Keratinocyte (primary cell): ENCODE results near the gene TJP2. TPM values are rescaled to one million over a fixed set of nuclear protein-coding genes. Genes with fewer than 3 reads are reported as not detected.

ENCODE experiments used
- DNase-seq: peaks from one replicate; pipeline ENCODE4 v3.0.0-alpha.2; 2011; ENCODE audit warnings: low read depth, missing footprints, low spot score
- FAIRE-seq: peaks from 2 replicates; lab custom pipeline; 2011; peaks lifted over from hg19 to GRCh38; lab: Jason Lieb, UNC
- H2AFZ ChIP-seq: 2 replicates; pipeline ENCODE4 v1.6.0; 2012; ENCODE audit warnings: low read length, control low read depth, inconsistent platforms; ENCODE audit not compliant: control insufficient read depth
- H3K27ac ChIP-seq: 2 replicates; pipeline ENCODE4 v1.5.1; 2011; ENCODE audit warnings: low read length; ENCODE audit not compliant: control insufficient read depth, insufficient read depth
- H3K27me3 ChIP-seq: 3 replicates; pipeline ENCODE4 v1.6.0; 2011; ENCODE audit warnings: low read length; ENCODE audit not compliant: control insufficient read depth, insufficient read depth; ENCODE audit errors: extremely low read depth
- H3K36me3 ChIP-seq, 2 experiments: 2 replicates in 1 of 2; 3 replicates in 1 of 2; pipeline ENCODE4 v1.5.1; 2011; ENCODE audit warnings: low read length in 2 of 2, mild to moderate bottlenecking in 1 of 2; ENCODE audit not compliant: control insufficient read depth in 2 of 2, insufficient read depth in 2 of 2; ENCODE audit errors: extremely low read depth in 1 of 2
- H3K4me1 ChIP-seq: 3 replicates; pipeline ENCODE4 v1.5.1; 2011; ENCODE audit warnings: low read length; ENCODE audit not compliant: control insufficient read depth, insufficient read depth; ENCODE audit errors: extremely low read depth
- H3K4me2 ChIP-seq: 3 replicates; pipeline ENCODE4 v1.6.0; 2011; ENCODE audit warnings: low read depth, low read length; ENCODE audit not compliant: control insufficient read depth, insufficient read depth; ENCODE audit errors: extremely low read depth
- H3K4me3 ChIP-seq, 3 experiments: fragments of 200-600 bp in 1 of 3; sonication (generic) in 1 of 3; 2 replicates in 2 of 3; 3 replicates in 1 of 3; pipeline ENCODE4 v1.5.1; 2011 to 2016; ENCODE audit warnings: low read length in 3 of 3, mild to moderate bottlenecking in 3 of 3, control low read depth in 2 of 3, inconsistent platforms in 1 of 3, low read depth in 1 of 3, mixed read lengths in 1 of 3, mixed run types in 1 of 3, moderate library complexity in 1 of 3; ENCODE audit not compliant: control insufficient read depth in 2 of 3, insufficient read depth in 2 of 3; ENCODE audit errors: extremely low read depth in 1 of 3
- H3K79me2 ChIP-seq: 2 replicates; pipeline ENCODE4 v1.6.0; 2012; ENCODE audit warnings: low read length; ENCODE audit not compliant: control insufficient read depth, insufficient read depth
- H3K9ac ChIP-seq: 3 replicates; pipeline ENCODE4 v1.6.0; 2011; ENCODE audit warnings: low read length; ENCODE audit not compliant: control insufficient read depth, insufficient read depth; ENCODE audit errors: extremely low read depth
- H3K9me1 ChIP-seq: 3 replicates; pipeline ENCODE4 v1.6.0; 2011; ENCODE audit warnings: low read length; ENCODE audit not compliant: control insufficient read depth, insufficient read depth; ENCODE audit errors: extremely low read depth
- H3K9me3 ChIP-seq: 2 replicates; pipeline ENCODE4 v1.5.1; 2012; ENCODE audit warnings: low read depth, low read length; ENCODE audit not compliant: control insufficient read depth
- H4K20me1 ChIP-seq: 3 replicates; pipeline ENCODE4 v1.6.0; 2011; ENCODE audit warnings: low read length; ENCODE audit not compliant: control insufficient read depth, insufficient read depth; ENCODE audit errors: extremely low read depth
- CTCF ChIP-seq, 3 experiments: IDR thresholded peaks in 1 of 3; conservative IDR thresholded peaks in 1 of 3; optimal IDR thresholded peaks in 1 of 3; 2 replicates in 2 of 3; 3 replicates in 1 of 3; pipeline versions ENCODE3 to v1.5.1; 2011; ENCODE audit warnings: low read length in 3 of 3, mild to moderate bottlenecking in 3 of 3, moderate library complexity in 2 of 3, control low read depth in 1 of 3, inconsistent platforms in 1 of 3; ENCODE audit not compliant: insufficient read depth in 2 of 3; ENCODE audit errors: extremely low read depth in 1 of 3
- EZH2 ChIP-seq: IDR thresholded peaks from one replicate; pipeline ENCODE4 v1.6.1; 2012; ENCODE audit warnings: inconsistent platforms, mild to moderate bottlenecking, low read length, moderate library complexity
- dilution Hi-C: fragments of 300-500 bp; cut with MboI; formaldehyde crosslinking; loops from one replicate; pipeline ENCODE4 v1.7.0; 2020; ENCODE audit warnings: low sequenced_read_pairs; ENCODE audit not compliant: extremely low pct_ligation_motif_present
- polyA minus RNA-seq, 3 experiments: library from RNA; depleted of rRNA, polyadenylated mRNA; stranded (reverse); fragments of >200 nt; gene quantifications; 1 replicate in 1 of 3; 2 replicates in 1 of 3; 3 replicates in 1 of 3; pipeline ENCODE4 v1.2.3, GENCODE V29; 2011
- polyA plus RNA-seq, 5 experiments: library from polyadenylated mRNA; depleted of rRNA in 3 of 5; stranded (reverse) in 3 of 5; stranded (forward) in 1 of 5; unstranded in 1 of 5; fragments of >200 nt; gene quantifications; 1 replicate in 1 of 5; 2 replicates in 3 of 5; 3 replicates in 1 of 5; pipeline versions ENCODE4 v1.2.1 to v1.2.3, GENCODE V29; 2011 to 2012; ENCODE audit warnings: missing spikeins in 2 of 5, low read depth in 1 of 5, low replicate concordance in 1 of 5

The TJP2 gene
- polyA plus RNA-seq (34.9 to 74.8 TPM (median 65.5 TPM) in 3 replicates), polyA minus RNA-seq (26.5 to 64.6 TPM (median 29.1 TPM) in 3 replicates)
- 80.3 TPM for polyA plus RNA-seq (2011; ENCODE audit: low read depth)
- 29.8 and 43.8 TPM in 2 replicates for polyA plus RNA-seq (2011; cell fraction: cytosol; rRNA removed)
- polyA plus RNA-seq (2011; cell fraction: nucleus; rRNA removed) = 81.2 and 90.1 TPM in 2 replicates
- polyA plus RNA-seq (2012; ENCODE audit: low replicate concordance) = 69.1 and 83.8 TPM in 2 replicates
- polyA minus RNA-seq (2011; cell fraction: cytosol; rRNA and poly(A)+ RNA removed) = 45.5 TPM
- 70.3 and 120 TPM in 2 replicates for polyA minus RNA-seq (2011; cell fraction: nucleus; rRNA and poly(A)+ RNA removed)

GRCh38 chr9:69173891-69174615 is at the start of gene TJP2:
Gene TJP2 (plus strand): TSS chr9:69174277. CDS start chr9:69174373, 96 bp downstream.
- Histone ChIP-seq H3K9ac (peak within 1 kb of the TSS; percentile 99), H3K4me2 (peak within 1 kb of the TSS; percentile 91), H3K9me1 (no peaks in the 10 kb centered on the region), H3K4me3 (peak within 1 kb of the TSS; percentile 61 to 95 (median 81)), H3K9me3 (no peaks in the 10 kb centered on the region), H3K79me2 (peaks cover 48% of the 10 kb centered on the region), H4K20me1 (no peaks in the 10 kb centered on the region), H2AFZ (peak within 1 kb of the TSS; percentile 25), H3K27me3 (no peaks in the 10 kb centered on the region), H3K36me3 (no peaks in the 10 kb centered on the region), H3K27ac (peak within 1 kb of the TSS; percentile 100), H3K4me1 (peaks cover 76% of the 10 kb centered on the region)
- TF ChIP-seq CTCF (optimal IDR thresholded peaks at IDR 0.05 in 1 of 3, IDR thresholded peaks at IDR 0.05 in 1 of 3, conservative IDR thresholded peaks at IDR 0.05 in 1 of 3; ENCODE audit: extremely low read depth in 1 of 3, insufficient read depth in 2 of 3, low read length in 3 of 3) = no peak
- TF ChIP-seq EZH2 = no peak
- DNase-seq (no peak), FAIRE-seq (no peak)
- dilution Hi-C loops = no loop called here

DNA sequence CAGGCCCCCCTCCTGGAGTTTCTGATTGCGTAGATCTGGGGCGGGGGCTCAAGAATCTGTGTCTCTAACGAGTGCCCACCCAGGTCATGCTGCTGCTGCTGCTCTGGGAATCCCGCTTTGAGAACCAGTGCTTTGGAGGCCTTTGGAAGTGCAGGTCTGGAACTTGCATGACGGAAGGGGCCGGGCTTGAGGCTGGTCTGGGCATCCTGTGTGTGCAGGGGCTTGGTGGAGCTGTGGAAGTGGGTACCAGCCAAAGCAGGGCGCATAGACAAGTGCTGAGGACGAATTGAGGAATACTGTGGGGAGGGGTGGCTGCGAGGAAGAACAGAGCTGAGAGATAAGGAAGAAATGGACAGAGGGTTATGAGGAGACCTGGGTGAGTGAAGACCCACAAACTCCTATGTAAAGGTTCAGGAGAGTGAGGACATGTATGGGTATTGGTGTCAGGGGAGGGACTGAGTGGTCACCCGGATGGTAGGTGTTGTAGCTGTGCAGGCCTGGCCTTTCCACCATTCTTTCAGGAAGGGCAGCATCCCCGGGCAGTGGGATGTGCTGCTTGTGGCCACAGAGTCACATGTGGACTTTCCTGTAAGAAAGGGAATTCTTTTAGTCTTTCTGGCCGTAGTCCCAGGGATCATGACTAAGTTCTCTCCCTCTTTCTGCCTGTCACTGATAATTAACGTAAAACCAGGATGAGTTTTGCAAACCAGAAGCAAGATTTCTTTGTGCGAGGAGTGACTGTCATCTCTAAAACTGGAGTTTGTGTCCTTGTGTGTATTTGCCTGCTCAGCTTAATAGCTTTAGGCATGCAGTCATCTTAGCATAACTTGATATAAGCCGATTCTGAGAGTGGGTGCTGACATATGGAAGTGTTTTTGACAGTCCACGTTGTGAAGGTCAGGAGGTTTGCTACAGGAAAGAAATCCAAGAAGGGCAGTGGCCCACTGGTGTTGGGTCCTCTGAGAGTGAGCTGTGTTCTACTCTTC is 43.3 kb upstream of the TJP2 start:
- H3K4me3 ChIP-seq = peak overlapping the region in 2 of 3 experiments; percentile 18 to 43
- dilution Hi-C loops = no loop called here
- no peaks in the 10 kb centered on the region for H3K27me3 ChIP-seq
- H3K36me3 ChIP-seq = peaks cover 0 to 4% of the 10 kb centered on the region in 2 experiments
- peak overlapping the region; percentile 51 for H2AFZ ChIP-seq
- TF ChIP-seq CTCF (optimal IDR thresholded peaks at IDR 0.05 in 1 of 3, IDR thresholded peaks at IDR 0.05 in 1 of 3, conservative IDR thresholded peaks at IDR 0.05 in 1 of 3; ENCODE audit: extremely low read depth in 1 of 3, insufficient read depth in 2 of 3, low read length in 3 of 3) (no peak), EZH2 (no peak)
- DNase-seq = no peak
- H3K9me1 ChIP-seq = peaks cover 4% of the 10 kb centered on the region
- H3K9ac ChIP-seq = peak overlapping the region; percentile 66
- peak; percentile 69 for FAIRE-seq
- H3K4me2 ChIP-seq = peak overlapping the region; percentile 86
- peak overlapping the region; percentile 89 for H3K27ac ChIP-seq
- peaks cover 26% of the 10 kb centered on the region for H3K79me2 ChIP-seq
- peaks cover 3% of the 10 kb centered on the region for H4K20me1 ChIP-seq
- no peaks in the 10 kb centered on the region for H3K9me3 ChIP-seq
- H3K4me1 ChIP-seq = peaks cover 26% of the 10 kb centered on the region
